HG03280 (cell line): ENCODE measurements around the gene ZNF320.
"Not testable (repeated sequence)": the region's sequence is repeated elsewhere in the genome, so short reads cannot be mapped to it uniquely, and the experiment has no call there.

Source experiments
- ATAC-seq: cut with Tn5 transposase; IDR thresholded peaks from one replicate; pipeline ENCODE4 v1.9.1; 2021; ENCODE audit warnings: mild to moderate bottlenecking, moderate library complexity; ENCODE audit not compliant: unreplicated experiment

The ZNF320 gene

GRCh38 chr19:52897138-52897935 lies at the start of gene ZNF320:
Gene ZNF320 (minus strand): TSS chr19:52897635. CDS start chr19:52890255, 7,380 bp downstream.
- ATAC-seq: peak; percentile 98

DNA sequence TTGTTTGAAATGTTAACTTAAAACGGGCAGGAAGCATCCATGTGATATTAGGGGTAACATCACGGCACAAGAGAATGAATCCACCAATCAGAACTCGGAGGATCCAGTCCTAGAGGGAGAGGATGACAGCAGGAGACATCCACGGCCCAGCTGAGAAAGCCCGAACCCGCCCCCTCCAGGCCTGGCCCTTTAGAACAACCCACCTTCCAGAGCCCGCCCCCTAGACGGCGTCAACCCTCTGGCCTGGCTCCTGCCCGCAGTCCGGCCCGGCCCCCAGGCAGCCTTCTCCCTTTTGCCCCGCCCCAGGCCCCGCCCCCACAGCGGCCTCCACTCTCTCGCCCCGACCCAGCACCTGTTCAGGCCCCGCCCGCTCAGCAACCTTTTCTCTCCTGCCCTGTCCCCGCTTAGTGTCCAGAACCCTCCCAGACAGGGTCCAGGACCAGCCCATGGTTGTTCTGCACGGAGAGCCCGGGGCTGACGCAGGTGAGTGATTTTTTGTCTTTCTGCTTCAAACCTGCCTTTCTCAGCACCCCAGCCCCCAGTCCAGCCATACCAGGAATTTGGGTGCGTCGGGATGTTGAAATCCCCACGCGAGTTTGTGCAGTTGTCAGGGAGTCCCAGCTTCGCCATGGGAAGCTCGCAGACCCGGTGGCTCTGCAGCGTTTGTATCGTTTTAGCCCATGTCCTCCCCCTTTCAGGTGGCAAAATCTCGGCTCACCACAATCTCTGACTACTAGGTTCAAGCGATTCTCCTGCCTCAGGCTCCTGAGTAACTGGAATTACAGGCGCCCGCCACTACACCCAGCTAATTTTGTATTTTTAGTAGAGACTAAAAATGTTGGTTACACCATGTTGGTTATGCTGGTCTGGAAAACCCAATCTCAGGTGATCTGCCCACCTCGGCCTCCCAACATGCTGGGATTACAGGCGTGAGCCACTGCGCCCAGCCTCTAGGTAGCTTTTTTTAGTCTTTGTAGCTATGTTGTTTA lies 49.2 kb upstream of the ZNF320 start:
- no peak for ATAC-seq

DNA sequence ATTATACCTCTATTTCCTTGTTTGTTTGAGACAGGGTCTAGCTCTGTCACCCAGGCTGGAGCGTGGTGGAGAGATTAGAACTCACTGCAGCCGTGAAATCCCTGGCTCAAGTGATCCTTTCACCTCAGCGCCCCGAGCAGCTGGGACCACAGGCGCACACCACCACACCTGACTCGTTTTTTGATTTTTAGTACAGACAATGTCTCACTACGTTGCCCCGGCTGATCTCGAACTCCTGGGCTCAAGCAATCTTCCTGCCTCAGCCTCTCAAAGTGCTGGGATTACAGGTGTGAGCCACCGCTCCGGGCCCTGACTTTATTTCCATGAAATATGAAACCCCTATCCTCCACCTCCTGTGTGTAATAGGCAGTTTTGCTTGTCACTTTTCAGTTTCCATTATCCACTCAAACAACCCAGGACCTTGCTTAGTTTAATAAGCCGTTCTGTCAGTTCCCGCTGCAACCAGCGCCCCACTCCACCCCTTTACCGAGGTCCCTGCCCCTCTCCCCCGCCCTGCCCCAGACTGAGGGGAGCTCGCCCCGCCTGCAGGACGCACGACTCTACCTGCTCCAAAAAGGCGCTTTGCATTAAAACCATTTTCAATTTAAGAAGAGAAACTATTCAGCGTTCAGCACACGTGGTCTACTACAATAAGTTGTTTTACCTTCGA lies 48.4 kb upstream of the ZNF320 start:
- ATAC-seq: no peak

- not testable (repeated sequence) for ATAC-seq
Observed at GRCh38 chr19:52944703-52945493, 47.5 kb upstream of the ZNF320 start.

GRCh38 chr19:52943884-52944643 lies 46.6 kb upstream of the ZNF320 start:
- ATAC-seq: no peak

DNA sequence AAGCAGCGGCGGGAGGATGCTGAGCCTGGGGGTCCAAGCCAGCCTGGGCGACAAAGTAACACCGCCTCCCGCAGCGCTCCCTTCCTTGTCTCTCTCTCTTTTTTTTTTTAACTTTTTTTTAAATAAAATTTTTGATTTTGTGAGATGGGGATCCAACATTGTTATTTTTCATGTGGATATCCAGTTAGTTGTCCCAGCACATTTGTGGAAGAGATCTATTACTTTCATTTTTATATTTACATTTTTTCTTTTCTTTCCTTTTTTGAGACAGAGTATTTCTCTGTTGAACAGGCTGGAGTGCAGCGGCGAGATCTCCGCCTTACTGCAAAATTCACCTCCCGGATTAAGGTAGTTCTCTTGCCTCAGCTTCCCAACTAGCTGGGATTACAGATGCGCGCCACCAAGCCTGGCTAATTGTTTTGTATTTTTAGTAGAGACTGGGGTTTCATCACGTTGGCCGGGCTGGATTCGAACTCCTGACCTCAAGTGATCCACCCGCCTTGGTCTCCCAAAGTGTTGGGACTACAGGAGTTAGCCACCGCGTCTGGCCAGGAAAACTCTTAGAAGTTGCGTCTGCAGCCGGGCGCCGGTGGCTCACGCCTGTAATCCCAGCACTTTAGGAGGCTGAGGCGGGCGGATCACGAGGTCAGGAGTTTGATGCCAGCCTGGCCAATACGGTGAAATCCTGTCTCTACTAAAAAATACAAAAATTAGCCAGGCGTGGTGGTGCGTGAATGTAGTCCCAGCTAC lies 45.9 kb upstream of the ZNF320 start:
- ATAC-seq: no peak

- ATAC-seq: peak; percentile 98
Observed at GRCh38 chr19:52942386-52943133, 45.1 kb upstream of the ZNF320 start.

GRCh38 chr19:52941941-52942385 lies 44.5 kb upstream of the ZNF320 start:
- peak; percentile 16 for ATAC-seq

DNA sequence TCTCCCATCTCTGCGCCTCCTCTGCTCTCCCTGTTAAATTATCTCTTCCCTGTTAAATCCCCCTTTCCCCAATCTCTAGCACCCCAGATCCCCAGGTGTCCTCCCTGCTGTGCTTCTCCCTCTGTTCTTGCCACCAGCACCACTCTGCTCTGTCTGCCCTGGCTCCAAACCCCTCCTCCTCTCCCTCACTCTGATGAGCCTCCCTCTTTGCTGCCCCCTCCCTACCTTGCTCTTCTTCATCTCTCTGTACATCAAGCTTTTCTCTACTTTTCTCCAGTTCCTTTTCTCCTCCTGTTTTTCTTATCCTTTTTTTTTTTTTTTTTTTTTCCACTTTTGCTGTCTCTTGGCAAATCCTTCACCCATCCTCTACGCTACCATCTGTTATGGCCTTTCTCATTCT lies 44.1 kb upstream of the ZNF320 start:
- not testable (repeated sequence) for ATAC-seq

- ATAC-seq: not testable (repeated sequence)
Observed at GRCh38 chr19:52940905-52941304, 43.5 kb upstream of the ZNF320 start.

DNA sequence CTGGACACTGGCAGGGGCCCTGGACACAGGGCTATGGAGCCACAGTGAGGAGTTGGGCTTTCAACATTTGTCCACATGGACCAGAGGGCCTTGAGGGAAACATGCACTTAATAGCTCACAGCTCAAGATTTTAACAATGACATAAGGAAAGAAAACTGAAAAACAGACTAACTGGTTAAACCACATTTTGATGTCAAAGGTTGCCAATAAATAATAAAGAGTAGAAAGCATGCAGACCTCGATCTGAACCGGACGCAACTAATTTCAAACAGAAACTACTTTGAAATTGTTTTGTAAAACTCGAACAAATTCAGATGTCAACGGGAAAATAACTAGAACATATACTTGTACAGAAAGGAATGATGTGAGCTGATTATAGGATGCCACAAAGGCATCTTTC lies 41.3 kb upstream of the ZNF320 start:
- no peak for ATAC-seq

- no peak for ATAC-seq
Observed at GRCh38 chr19:52936954-52937325, 39.5 kb upstream of the ZNF320 start.

DNA sequence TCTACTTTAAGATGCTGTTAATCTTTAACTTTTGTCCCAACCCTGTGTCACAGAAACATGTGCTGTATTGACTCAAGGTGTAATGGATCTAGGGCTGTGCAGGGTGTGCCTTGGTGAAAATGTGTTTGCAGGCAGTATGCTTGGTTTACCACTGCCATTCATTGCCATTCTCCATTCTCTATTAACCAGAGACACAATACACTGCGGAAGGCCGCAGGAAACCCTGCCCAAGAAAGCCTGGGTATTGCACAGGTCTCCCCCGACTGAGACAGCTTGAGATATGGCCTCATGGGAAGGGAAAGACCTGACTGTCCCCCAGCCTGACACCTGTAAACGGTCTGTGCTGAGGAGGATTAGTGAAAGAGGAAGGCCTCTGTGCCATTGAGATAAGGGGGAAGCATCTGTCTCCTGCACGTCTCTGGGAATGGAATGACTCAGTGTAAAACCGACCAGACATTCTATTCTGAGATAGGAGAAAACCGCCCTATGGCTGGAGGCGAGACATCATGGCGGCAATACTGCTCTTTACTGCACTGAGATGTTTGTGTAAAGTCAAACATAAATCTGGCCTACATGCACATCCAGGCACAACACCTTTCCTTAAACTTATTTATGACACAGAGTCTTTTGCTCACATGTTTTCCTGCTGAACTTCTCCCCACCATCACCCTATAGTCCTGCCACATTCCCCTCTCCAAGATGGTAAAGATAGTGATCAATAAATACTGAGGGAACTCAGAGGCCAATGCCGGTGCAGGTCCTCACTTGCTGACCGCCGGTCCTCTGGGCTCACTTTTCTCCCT lies 38.9 kb upstream of the ZNF320 start:
- no peak for ATAC-seq

DNA sequence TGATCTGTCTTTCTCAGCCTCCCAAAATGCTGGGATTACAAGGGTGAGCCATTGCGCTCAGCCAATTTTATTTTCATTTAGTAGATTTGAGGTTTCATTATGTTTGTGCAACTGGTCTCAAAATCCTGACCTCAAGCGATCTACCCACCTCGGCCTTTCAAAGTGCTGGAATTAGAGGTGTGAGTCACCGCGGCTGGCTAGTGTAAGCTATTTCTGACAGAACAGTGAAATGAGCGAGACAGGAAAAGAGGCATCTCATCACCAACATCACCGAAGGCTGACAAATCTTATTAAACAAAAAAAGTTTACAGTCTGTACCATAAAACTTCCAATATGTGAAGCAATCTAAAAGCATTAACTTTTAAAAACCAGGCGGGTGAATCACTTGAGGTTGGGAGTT lies 38.0 kb upstream of the ZNF320 start:
- ATAC-seq: no peak

GRCh38 chr19:52924641-52925040 lies 27.2 kb upstream of the ZNF320 start:
- not testable (repeated sequence) for ATAC-seq

GRCh38 chr19:52923778-52924593 lies 26.6 kb upstream of the ZNF320 start:
- no peak for ATAC-seq
